ENCODE results near the gene CAVIN2.
A peak's percentile ranks its signal among the peaks of the same experiment; 100 is the strongest.

Gene CAVIN2

DNA sequence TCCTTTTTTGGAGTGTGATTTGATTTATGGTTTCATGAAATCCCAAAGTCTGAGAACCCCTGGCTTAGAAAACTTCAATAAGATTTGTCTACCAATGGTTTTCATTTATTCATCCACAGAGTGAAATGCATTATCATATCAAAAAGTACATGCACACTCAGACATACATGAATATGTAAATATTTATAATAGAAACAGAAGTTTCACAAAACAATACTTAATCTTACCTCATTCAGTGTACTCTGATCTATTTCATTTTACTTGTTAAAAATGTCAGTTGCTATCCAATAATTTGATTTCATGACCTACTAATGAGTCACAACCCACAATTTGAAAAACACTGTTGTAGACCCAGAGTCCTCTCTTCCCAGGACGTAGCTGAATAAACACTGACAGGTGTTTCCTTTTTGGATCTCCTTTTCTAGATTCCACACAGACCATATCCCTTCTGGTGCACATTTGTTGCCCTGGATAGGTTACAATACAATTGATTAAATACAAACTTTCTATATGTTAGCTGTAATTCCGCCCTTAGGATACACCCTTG, 10.4 kb upstream of the CAVIN2 start:
- no peak for DNase-seq (ENCODE audit: low spot score in 2 of 2)
- Histone ChIP-seq H3K27me3 (ENCODE audit: low read depth) (no peaks in the 10 kb centered on the region), H3K9me3 (no peaks in the 10 kb centered on the region), H3K4me3 (no peak overlapping the region), H3K4me1 (peaks cover 6% of the 10 kb centered on the region), H3K36me3 (replicated peaks) (no peaks in the 10 kb centered on the region)
- in situ Hi-C loops (cut with MboI; ENCODE audit: low sequenced_read_pairs), result no loop called here

DNA sequence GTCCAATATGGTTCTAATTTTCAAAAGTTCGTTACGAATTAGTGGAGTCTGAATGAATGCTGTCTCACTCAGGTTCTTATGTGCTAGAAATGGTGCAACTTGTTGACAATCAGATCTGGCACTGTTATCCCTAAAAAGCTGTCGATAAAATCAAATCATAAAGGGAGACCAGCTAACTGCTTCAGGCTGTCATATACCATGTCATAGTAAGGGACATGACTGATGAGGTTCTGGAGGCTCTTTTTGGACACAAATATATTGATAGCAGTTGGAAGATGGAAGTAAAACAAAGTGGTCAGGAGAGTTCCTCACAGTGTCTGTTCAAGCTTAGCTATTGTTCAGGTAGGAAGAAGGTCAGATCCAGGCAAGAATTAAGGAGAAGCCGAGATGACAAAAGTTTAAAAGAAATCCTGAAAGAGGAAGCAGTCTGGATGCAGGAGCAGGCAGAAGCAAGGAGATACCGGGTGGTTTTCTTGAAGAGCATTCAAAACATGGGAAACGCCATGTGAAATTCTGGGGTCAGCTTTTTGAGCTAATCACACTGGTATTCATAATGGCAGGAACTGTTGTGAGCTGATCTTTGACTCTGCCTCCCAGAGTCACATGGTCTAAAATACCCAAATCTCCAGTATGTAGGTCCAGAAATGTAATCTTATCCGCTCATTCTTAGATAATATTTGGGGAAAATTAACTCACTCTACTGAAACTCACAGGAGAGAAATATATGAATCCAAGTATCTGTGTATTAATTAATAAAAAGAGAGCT, 9.4 kb upstream of the CAVIN2 start:
- no peak for DNase-seq (ENCODE audit: low spot score in 2 of 2)
- H3K27me3 ChIP-seq (ENCODE audit: low read depth), result no peaks in the 10 kb centered on the region
- no peaks in the 10 kb centered on the region for H3K36me3 ChIP-seq (replicated peaks)
- peaks cover 6% of the 10 kb centered on the region for H3K4me1 ChIP-seq
- H3K4me3 ChIP-seq, result no peak overlapping the region
- no peaks in the 10 kb centered on the region for H3K9me3 ChIP-seq
- in situ Hi-C loops (cut with MboI; ENCODE audit: low sequenced_read_pairs), result no loop called here

DNA sequence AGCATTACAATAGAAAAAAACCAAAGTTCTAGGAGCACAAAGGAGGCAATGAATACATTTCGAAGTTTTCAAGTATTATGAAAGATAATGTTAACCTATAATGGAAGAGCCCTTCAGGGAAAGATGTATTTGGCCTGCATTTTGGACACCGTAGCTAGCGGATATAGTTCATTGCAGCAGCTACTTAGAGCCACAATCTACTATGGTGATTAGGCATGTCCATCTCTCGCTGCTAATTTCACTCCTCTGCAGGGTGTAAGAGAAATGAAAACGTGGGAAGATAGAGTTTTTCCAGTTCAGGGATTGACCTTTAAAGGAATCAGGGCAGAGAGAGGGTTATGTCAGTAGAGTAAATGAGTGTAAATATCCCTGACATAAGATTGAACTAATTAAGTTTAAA, 8.5 kb upstream of the CAVIN2 start:
- Histone ChIP-seq H3K9me3 (no peaks in the 10 kb centered on the region), H3K4me1 (peaks cover 6% of the 10 kb centered on the region), H3K36me3 (replicated peaks) (no peaks in the 10 kb centered on the region), H3K4me3 (no peak overlapping the region), H3K27me3 (ENCODE audit: low read depth) (no peaks in the 10 kb centered on the region)
- DNase-seq (ENCODE audit: low spot score in 2 of 2), result no peak
- in situ Hi-C loops (cut with MboI; ENCODE audit: low sequenced_read_pairs), result no loop called here

DNA sequence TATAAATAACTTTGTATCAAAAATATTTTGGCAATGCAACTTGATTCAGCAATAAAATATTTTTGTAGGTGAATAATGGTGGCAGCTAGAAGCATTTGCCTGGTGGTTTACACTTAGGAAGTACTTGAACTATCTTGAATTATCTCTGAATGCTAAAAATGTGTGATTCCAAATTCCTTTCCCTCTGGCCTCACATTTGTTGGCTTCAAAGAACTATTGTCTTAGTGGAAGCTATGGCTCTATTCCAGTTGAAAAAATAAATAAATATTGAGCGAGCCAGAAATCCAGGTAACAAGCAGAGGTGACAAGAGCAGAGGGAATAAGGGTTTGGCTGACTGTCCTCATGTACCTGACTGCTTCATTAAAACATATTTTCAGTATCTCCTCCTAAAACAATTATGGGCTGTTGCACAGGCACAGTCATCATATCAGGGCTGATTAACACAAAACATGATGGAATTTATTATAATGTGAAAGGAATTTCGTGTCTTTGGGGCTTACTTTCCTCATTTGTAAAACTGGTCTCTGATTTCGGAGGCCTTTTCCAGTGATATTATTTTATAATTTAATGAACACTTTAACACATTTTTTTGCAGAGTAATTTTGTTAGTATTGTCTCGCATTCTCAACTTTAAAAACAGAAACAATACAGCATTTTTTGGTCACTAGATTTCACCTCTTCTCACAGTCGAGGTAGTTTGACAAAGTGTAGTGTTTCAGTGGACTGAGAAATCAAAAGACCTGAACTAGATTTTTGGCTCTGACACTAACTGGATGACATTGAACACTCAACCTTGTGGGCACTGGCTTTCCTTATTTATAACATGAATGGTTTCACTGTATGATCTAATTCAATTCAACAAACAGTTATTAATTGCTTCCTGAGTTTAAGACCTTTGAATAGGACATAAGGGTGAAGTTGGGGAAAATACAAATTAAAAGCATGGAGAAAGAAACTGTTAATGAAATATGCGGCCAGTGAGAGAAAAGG, 7.8 kb upstream of the CAVIN2 start:
- no peaks in the 10 kb centered on the region for H3K27me3 ChIP-seq (ENCODE audit: low read depth)
- peaks cover 6% of the 10 kb centered on the region for H3K4me1 ChIP-seq
- no peaks in the 10 kb centered on the region for H3K36me3 ChIP-seq (replicated peaks)
- in situ Hi-C loops (cut with MboI; ENCODE audit: low sequenced_read_pairs), result no loop called here
- DNase-seq (ENCODE audit: low spot score in 2 of 2), result peak in 1 of 2 experiments; percentile 39
- no peaks in the 10 kb centered on the region for H3K9me3 ChIP-seq
- H3K4me3 ChIP-seq, result no peak overlapping the region

DNA sequence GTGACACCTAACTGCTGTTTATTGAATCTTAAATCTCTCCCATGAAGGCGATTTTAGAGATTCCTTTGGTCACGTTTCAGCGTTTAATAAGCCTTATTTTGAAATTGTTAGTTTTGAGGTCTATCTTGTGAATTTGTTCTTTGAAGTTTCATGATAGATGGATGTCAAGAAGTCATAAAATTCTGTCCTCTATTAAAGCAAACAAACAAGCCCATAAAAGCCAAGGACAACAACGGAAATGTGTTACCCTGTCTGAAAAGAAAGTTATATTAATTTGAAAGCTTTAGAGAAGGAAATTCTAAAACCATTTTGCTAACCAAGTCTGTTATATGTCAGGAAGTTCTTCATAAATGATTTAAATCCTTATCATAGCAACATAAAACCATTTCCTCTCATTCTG, 7.0 kb upstream of the CAVIN2 start:
- no peak for DNase-seq (ENCODE audit: low spot score in 2 of 2)
- Histone ChIP-seq H3K27me3 (ENCODE audit: low read depth) (no peaks in the 10 kb centered on the region), H3K4me1 (peaks cover 6% of the 10 kb centered on the region), H3K4me3 (no peak overlapping the region), H3K9me3 (no peaks in the 10 kb centered on the region), H3K36me3 (replicated peaks) (no peaks in the 10 kb centered on the region)
- in situ Hi-C loops (cut with MboI; ENCODE audit: low sequenced_read_pairs), result no loop called here

DNA sequence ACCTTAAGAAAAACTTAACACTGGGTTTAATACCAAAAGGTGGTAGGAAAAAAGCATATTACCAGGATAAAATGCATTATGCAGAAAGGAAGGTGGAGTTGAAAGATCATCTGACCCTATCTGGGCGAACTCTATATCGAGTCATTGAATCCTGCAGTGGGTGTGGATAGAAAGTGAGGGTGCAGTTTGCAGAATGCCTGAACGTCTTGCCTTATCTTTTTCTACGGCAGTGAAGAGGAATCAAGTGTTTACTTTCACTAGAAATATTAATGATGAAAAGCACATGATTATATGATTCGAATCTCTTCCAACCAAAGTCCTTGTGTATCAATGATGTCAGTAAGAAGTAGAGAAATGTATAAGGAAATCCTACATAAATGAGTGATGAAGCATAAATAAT, 4.3 kb upstream of the CAVIN2 start:
- H3K27me3 ChIP-seq (ENCODE audit: low read depth), result no peaks in the 10 kb centered on the region
- no peak overlapping the region for H3K4me3 ChIP-seq
- in situ Hi-C loops (cut with MboI; ENCODE audit: low sequenced_read_pairs), result no loop called here
- DNase-seq (ENCODE audit: low spot score in 2 of 2), result no peak
- no peaks in the 10 kb centered on the region for H3K36me3 ChIP-seq (replicated peaks)
- H3K4me1 ChIP-seq, result peaks cover 3% of the 10 kb centered on the region; the same call in 1 of the 2 replicates
- no peaks in the 10 kb centered on the region for H3K9me3 ChIP-seq

DNA sequence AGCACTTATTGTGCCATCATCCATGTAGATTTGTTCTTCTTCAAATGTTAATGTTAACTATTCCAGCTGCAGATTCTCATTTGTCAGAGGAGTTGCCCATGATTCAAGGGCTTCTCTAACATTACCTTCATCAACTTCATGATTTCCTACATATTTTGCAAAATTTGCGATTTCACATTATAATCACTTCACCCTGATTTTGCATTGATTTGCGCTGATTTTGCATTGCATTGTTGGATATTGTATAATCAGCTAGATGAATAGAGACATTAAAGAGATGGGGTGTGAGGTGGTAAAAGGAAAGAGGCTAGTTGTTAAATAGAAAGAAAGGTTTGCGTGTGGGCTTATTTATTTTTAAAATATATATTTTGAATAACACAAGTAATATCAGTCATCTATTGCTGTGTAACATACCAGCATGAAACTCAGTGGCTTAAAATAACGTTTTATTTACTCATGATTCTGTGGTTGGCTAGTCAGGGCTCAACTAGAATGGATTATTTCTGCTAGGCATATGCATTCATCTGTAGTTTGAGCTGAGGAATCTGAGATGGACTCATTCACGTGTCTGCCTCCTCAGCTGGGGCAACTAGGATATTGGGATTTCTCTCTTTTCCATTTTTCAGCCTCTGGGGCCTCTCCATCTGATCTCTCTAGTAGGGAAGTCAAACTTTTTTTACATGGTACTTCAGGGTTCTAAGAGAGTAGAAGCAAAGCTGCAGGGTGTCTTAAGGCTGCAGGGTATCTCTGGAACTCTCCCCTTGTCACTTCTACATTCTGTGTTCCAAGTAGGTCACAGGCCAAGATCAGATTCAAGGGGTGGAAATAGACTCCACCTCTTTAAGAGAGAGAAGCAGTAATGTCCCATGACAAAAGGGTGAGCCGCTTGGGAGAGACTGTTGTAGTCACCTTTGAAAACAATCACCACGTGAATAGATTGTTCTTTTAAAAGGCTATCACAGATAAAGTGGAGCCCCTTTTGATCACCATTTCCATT, 2.2 kb upstream of the CAVIN2 start:
- no peaks in the 10 kb centered on the region for H3K9me3 ChIP-seq
- H3K27me3 ChIP-seq (ENCODE audit: low read depth), result no peaks in the 10 kb centered on the region
- no peak overlapping the region for H3K4me3 ChIP-seq
- H3K4me1 ChIP-seq, result peaks cover 18% of the 10 kb centered on the region
- H3K36me3 ChIP-seq (replicated peaks), result no peaks in the 10 kb centered on the region
- in situ Hi-C loops (cut with MboI; ENCODE audit: low sequenced_read_pairs), result no loop called here
- no peak for DNase-seq (ENCODE audit: low spot score in 2 of 2)

DNA sequence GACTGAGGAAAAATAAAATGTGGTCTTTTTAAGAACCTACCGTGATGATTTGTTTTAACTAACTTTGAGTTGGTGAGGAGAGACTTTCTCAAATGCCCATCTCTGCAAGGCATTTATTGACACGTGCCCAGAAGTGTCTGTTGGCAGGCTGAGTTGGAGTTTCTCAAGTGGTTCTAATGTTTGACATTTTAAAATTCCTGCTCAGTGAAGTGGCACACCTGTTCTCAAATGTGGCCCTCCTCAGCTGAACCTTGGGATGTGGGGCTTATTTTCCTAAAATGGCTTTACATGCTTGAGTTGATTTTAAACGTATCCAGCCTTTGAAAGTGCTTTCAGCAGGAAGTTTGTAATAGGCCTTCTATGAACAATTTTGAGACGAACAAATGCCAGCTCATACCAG, 876 bp upstream of the CAVIN2 start:
- H3K36me3 ChIP-seq (replicated peaks), result no peaks in the 10 kb centered on the region
- in situ Hi-C loops (cut with MboI; ENCODE audit: low sequenced_read_pairs), result no loop called here
- H3K4me1 ChIP-seq, result peaks cover 19% of the 10 kb centered on the region
- DNase-seq (ENCODE audit: low spot score in 2 of 2), result no peak
- H3K4me3 ChIP-seq, result no peak overlapping the region
- no peaks in the 10 kb centered on the region for H3K27me3 ChIP-seq (ENCODE audit: low read depth)
- H3K9me3 ChIP-seq, result no peaks in the 10 kb centered on the region

DNA sequence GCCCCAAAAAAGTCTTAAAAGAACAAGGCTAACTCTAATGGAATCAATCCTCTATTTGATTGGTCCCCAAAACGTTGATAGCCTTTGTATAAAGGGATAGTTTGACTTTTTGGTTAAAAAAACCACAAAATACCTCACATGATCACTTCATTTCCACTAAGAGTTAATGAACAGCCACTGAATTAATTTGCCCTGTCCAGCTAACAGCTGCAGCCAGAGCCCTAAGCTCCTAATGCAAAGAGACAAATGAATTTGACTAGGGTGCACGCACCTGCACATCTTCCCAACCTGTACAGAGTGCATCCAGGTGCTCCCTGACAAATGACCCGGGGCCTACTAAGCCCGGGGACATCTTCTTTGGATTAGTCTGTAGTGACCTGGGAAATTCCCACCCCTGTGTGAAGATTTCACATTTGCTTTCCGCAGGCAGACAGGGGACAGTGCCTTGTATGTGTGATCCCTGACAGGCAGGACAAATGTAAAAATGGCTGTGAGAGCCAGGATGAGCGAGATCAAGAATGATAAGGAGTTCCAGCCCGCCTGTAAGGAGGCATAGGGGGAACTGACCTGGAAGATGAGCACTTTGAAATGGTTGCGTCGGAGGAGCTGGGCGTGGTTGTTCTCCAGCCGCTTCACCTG, 893 bp downstream of the CAVIN2 start:
- in situ Hi-C loops (cut with MboI; ENCODE audit: low sequenced_read_pairs), result no loop called here
- H3K9me3 ChIP-seq, result no peaks in the 10 kb centered on the region
- DNase-seq (ENCODE audit: low spot score in 2 of 2), result no peak
- H3K4me1 ChIP-seq, result peaks cover 19% of the 10 kb centered on the region
- no peaks in the 10 kb centered on the region for H3K27me3 ChIP-seq (ENCODE audit: low read depth)
- H3K4me3 ChIP-seq, result no peak overlapping the region
- no peaks in the 10 kb centered on the region for H3K36me3 ChIP-seq (replicated peaks)

DNA sequence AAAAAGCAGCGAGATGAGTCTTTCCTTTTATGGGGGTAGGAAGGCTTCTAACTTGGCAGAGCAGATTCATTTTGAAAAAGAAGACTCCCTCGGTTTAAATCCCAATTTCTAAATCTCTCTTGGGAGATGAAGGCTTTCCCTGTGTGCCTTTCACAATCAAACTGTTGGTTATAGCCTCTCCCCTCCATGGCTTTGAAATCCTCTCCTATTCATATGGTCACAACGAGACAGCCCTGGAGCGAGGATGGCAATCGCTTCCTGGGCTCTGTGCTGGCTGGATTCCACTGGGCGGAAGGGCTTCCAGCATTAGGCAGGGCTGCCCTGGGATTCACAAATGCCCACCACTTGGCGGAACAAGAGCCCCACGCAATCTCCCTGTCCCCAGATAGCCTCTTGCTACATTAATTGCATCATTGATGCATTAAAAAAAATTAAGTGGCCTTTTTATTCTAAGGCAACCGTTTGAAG, 1.6 kb downstream of the CAVIN2 start:
- Histone ChIP-seq H3K9me3 (no peaks in the 10 kb centered on the region), H3K4me1 (peaks cover 19% of the 10 kb centered on the region), H3K36me3 (replicated peaks) (no peaks in the 10 kb centered on the region), H3K4me3 (no peak overlapping the region), H3K27me3 (ENCODE audit: low read depth) (no peaks in the 10 kb centered on the region)
- in situ Hi-C loops (cut with MboI; ENCODE audit: low sequenced_read_pairs), result no loop called here
- peak; percentile 79 to 87 for DNase-seq (ENCODE audit: low spot score in 2 of 2)

DNA sequence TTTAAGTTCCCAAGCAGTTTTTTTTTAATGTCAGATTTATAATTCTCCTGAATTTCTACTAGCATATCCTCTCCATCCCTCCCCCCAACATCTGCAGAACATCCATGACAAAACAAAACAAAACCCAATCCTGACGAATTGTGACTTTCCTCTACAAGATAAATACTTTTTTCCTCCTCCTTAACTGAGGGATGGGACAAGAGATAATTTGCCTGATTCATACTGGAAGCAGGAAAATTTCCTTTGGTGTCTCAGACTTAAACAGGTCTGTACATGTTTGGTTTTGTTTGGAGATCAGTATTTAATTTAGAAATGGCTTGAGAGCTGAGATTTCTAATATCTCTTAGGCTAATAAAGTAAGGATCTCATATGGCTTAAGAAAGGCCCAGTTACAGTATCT, 2.2 kb downstream of the CAVIN2 start:
- no peaks in the 10 kb centered on the region for H3K36me3 ChIP-seq (replicated peaks)
- no peaks in the 10 kb centered on the region for H3K27me3 ChIP-seq (ENCODE audit: low read depth)
- H3K4me3 ChIP-seq, result no peak overlapping the region
- DNase-seq (ENCODE audit: low spot score in 2 of 2), result no peak
- peaks cover 19% of the 10 kb centered on the region for H3K4me1 ChIP-seq
- in situ Hi-C loops (cut with MboI; ENCODE audit: low sequenced_read_pairs), result no loop called here
- H3K9me3 ChIP-seq, result no peaks in the 10 kb centered on the region

DNA sequence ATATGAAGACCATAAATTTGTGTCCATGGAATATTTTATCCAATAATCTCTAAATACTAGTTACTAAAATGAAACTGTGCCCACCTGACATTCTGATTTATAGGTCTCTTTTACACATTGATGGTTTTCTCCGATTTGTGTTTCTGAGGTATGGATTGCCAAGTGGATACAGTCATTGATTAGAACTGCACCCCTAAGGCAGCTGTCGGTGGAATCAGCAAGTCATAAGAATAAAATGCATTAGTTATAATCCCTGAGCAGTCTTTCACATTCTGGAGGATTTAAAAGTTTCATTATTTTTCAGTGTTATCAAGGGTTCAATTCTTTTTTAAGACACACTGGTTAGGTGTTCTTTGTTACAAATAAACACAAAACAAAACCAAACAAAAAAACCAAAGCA, 6.0 kb downstream of the CAVIN2 start:
- H3K4me1 ChIP-seq, result peaks cover 19% of the 10 kb centered on the region
- DNase-seq (ENCODE audit: low spot score in 2 of 2), result no peak
- H3K27me3 ChIP-seq (ENCODE audit: low read depth), result no peaks in the 10 kb centered on the region; the same call in 1 of the 2 replicates
- no peaks in the 10 kb centered on the region for H3K9me3 ChIP-seq
- in situ Hi-C loops (cut with MboI; ENCODE audit: low sequenced_read_pairs), result no loop called here
- H3K4me3 ChIP-seq, result no peak overlapping the region
- no peaks in the 10 kb centered on the region for H3K36me3 ChIP-seq (replicated peaks)

Data from HAP-1 (cell line).